Measurements from ENCODE around the gene RILP. TPM values are rescaled to one million over a fixed set of nuclear protein-coding genes. Genes with fewer than 3 reads are reported as not detected.

Gene RILP
- total RNA-seq, 1 experiment from 2014 or later, result 11.6 TPM

DNA sequence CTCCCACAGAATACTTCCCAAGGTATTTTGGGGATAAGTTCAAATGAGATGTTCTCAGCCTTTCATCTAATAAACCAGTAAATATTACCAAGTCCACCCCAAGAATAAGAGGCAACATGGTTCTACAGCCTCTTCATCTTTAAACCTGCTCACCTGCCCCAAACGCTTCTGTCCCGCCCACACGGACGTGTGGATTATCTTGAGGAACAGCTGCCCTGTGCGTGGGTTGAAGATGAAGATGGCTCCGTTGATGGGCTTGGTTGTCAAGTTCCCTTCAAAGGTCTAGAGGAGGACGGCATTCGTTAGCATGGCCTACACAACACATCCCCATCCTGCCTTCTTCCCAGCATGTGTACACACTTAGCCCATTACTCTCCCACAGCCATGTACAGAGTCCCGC is 8.4 kb upstream of the RILP start:
- POLR2A ChIA-PET, result interaction anchor here (1.2 kb wide), 1 partner anchor 8 kb away, joined by 3 read pairs; no protein-coding TSS in a partner anchor
- H4K20me1 ChIP-seq (ENCODE audit: insufficient read depth), result 0 out of 2 replicates have a peak, but pooled peaks cover 4% of the 10 kb centered on the region
- CTCF ChIA-PET, result interaction anchor here (1.6 kb wide), 1 partner anchor 9 kb away, joined by 5 read pairs; the partner anchor contains the start of gene RILP

More for the DNA sequence above, 8.4 kb upstream of the RILP start:
- H3K4me1 ChIP-seq (ENCODE audit: control insufficient read depth in 1 of 2, insufficient read depth in 2 of 2, low read length in 2 of 2), result no peaks in the 10 kb centered on the region
- no peak for DNase-seq (ENCODE audit: low read depth, low spot score)
- no peak for TF ChIP-seq POLR2A (IDR thresholded peaks at IDR 0.05; ENCODE audit: borderline replicate concordance, extremely low read depth, insufficient read depth, insufficient read length)
- TF ChIP-seq TCF7L2 (IDR thresholded peaks at IDR 0.05; ENCODE audit: borderline replicate concordance, extremely low read depth, insufficient read depth, insufficient read length), result no peak
- no peak for TF ChIP-seq ELF1 (IDR thresholded peaks at IDR 0.05; ENCODE audit: borderline replicate concordance, low read depth)
- TF ChIP-seq, protein P1, sequence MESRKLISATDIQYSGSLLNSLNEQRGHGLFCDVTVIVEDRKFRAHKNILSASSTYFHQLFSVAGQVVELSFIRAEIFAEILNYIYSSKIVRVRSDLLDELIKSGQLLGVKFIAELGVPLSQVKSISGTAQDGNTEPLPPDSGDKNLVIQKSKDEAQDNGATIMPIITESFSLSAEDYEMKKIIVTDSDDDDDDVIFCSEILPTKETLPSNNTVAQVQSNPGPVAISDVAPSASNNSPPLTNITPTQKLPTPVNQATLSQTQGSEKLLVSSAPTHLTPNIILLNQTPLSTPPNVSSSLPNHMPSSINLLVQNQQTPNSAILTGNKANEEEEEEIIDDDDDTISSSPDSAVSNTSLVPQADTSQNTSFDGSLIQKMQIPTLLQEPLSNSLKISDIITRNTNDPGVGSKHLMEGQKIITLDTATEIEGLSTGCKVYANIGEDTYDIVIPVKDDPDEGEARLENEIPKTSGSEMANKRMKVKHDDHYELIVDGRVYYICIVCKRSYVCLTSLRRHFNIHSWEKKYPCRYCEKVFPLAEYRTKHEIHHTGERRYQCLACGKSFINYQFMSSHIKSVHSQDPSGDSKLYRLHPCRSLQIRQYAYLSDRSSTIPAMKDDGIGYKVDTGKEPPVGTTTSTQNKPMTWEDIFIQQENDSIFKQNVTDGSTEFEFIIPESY (IDR thresholded peaks at IDR 0.05; ENCODE audit: extremely low read depth, insufficient replicate concordance, low read length), result no peak
- no peak for TF ChIP-seq EZH2 (IDR thresholded peaks at IDR 0.05)
- TF ChIP-seq YY1 (IDR thresholded peaks at IDR 0.05; ENCODE audit: extremely low read depth, insufficient replicate concordance, low read depth, low read length), result no peak
- no peak for TF ChIP-seq FOSL1 (IDR thresholded peaks at IDR 0.05; ENCODE audit: low read depth)
- TF ChIP-seq, protein P2, sequence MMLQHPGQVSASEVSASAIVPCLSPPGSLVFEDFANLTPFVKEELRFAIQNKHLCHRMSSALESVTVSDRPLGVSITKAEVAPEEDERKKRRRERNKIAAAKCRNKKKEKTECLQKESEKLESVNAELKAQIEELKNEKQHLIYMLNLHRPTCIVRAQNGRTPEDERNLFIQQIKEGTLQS (IDR thresholded peaks at IDR 0.05), result no peak
- no peak for TF ChIP-seq SIN3A (IDR thresholded peaks at IDR 0.05; ENCODE audit: low read depth)
- no peak for TF ChIP-seq CBX3 (IDR thresholded peaks at IDR 0.05; ENCODE audit: low read depth)
- TF ChIP-seq RAD21 (IDR thresholded peaks at IDR 0.05; ENCODE audit: low read depth), result no peak
- TF ChIP-seq, protein P3, sequence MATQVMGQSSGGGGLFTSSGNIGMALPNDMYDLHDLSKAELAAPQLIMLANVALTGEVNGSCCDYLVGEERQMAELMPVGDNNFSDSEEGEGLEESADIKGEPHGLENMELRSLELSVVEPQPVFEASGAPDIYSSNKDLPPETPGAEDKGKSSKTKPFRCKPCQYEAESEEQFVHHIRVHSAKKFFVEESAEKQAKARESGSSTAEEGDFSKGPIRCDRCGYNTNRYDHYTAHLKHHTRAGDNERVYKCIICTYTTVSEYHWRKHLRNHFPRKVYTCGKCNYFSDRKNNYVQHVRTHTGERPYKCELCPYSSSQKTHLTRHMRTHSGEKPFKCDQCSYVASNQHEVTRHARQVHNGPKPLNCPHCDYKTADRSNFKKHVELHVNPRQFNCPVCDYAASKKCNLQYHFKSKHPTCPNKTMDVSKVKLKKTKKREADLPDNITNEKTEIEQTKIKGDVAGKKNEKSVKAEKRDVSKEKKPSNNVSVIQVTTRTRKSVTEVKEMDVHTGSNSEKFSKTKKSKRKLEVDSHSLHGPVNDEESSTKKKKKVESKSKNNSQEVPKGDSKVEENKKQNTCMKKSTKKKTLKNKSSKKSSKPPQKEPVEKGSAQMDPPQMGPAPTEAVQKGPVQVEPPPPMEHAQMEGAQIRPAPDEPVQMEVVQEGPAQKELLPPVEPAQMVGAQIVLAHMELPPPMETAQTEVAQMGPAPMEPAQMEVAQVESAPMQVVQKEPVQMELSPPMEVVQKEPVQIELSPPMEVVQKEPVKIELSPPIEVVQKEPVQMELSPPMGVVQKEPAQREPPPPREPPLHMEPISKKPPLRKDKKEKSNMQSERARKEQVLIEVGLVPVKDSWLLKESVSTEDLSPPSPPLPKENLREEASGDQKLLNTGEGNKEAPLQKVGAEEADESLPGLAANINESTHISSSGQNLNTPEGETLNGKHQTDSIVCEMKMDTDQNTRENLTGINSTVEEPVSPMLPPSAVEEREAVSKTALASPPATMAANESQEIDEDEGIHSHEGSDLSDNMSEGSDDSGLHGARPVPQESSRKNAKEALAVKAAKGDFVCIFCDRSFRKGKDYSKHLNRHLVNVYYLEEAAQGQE (IDR thresholded peaks at IDR 0.05; ENCODE audit: low read depth), result no peak
- RAD21 ChIA-PET (ENCODE audit: low non-redundant PET in 1 of 2, low total read pairs in 2 of 2, uncharacterized antibody in 2 of 2, unreplicated experiment in 2 of 2), result no interaction called here
- BruUV-seq (replicated peaks), result no TSS peak
- no peak overlapping the region for H3K27ac ChIP-seq (ENCODE audit: low read depth, low read length)
- H3K36me3 ChIP-seq (ENCODE audit: control insufficient read depth in 1 of 2, insufficient read depth in 2 of 2, low read length in 2 of 2), result peaks cover 72 to 84% of the 10 kb centered on the region in 2 experiments
- H3K27me3 ChIP-seq (ENCODE audit: insufficient read depth, low read length), result no peaks in the 10 kb centered on the region
- H3K9me3 ChIP-seq (ENCODE audit: control insufficient read depth in 1 of 2, insufficient read depth in 1 of 2, low read depth in 1 of 2, low read length in 2 of 2), result no peaks in the 10 kb centered on the region
- peaks cover 4% of the 10 kb centered on the region; the same call in 1 of the 2 replicates for H3K79me2 ChIP-seq (ENCODE audit: insufficient read depth, low read length)
- no peak overlapping the region for H2AFZ ChIP-seq (ENCODE audit: low read depth, low read length, poor library complexity, severe bottlenecking)
- H3K9ac ChIP-seq (ENCODE audit: low read length), result no peak overlapping the region
- no peaks in the 10 kb centered on the region for H3K9me2 ChIP-seq (ENCODE audit: insufficient read depth)
- no peak for ATAC-seq
- intact Hi-C loops (cut with micrococcal nuclease), result no loop called here
- H3K4me3 ChIP-seq (replicated peaks in 1 of 2; ENCODE audit: low read depth in 1 of 2, low read length in 2 of 2), result no peak overlapping the region
- H3K4me2 ChIP-seq (ENCODE audit: low read length), result no peak overlapping the region

Measured in HCT116 (cell line).